SK-N-SH treated with all-trans-retinoic acid at 6 μM for 48 hours (cell line): ENCODE data around the gene ADAMTSL3.

Experiments used
- CSDC2 ChIP-seq: fragments of 250-450 bp; sonication (Bioruptor Pico); IDR thresholded peaks from 2 replicates; pipeline ENCODE4 v1.5.0; 2020; ENCODE audit warnings: mild to moderate bottlenecking, moderate library complexity
- GLIS3 ChIP-seq: fragments of 250-450 bp; sonication (Bioruptor Pico); IDR thresholded peaks from 2 replicates; pipeline ENCODE4 v1.5.0; 2020; ENCODE audit warnings: mild to moderate bottlenecking, moderate library complexity
- ISL1 ChIP-seq: fragments of 250-450 bp; sonication (Bioruptor Pico); IDR thresholded peaks from 2 replicates; pipeline ENCODE4 v2.1.2; 2022; ENCODE audit warnings: mild to moderate bottlenecking, moderate library complexity
- RARB ChIP-seq: fragments of 250-450 bp; sonication (Bioruptor Pico); IDR thresholded peaks from 2 replicates; pipeline ENCODE4 v1.8.0; 2021; ENCODE audit warnings: mild to moderate bottlenecking, moderate library complexity
- TCF4 ChIP-seq: fragments of 250-450 bp; sonication (Bioruptor Pico); IDR thresholded peaks from 2 replicates; pipeline ENCODE4 v1.8.0; 2021; ENCODE audit warnings: mild to moderate bottlenecking, moderate library complexity, borderline replicate concordance
- TOX ChIP-seq: fragments of 250-450 bp; sonication (Bioruptor Pico); IDR thresholded peaks from 2 replicates; pipeline ENCODE4 v1.8.0; 2021; ENCODE audit warnings: mild to moderate bottlenecking, moderate library complexity, borderline replicate concordance
- ZFP30 ChIP-seq: fragments of 450-650 bp; formaldehyde crosslinking; IDR thresholded peaks from 2 replicates; pipeline ENCODE4 v1.5.0; 2022; ENCODE audit warnings: mild to moderate bottlenecking, moderate library complexity
- ZNF8 ChIP-seq: fragments of 450-650 bp; formaldehyde crosslinking; IDR thresholded peaks from 2 replicates; pipeline ENCODE4 v1.5.0; 2020; ENCODE audit warnings: mild to moderate bottlenecking, moderate library complexity
- TF ChIP-seq, protein P1 (sequence below): fragments of 250-450 bp; sonication (Bioruptor Pico); IDR thresholded peaks from 2 replicates; pipeline ENCODE4 v1.8.0; 2020; ENCODE audit warnings: mild to moderate bottlenecking, moderate library complexity, borderline replicate concordance
- TF ChIP-seq, protein P2 (sequence below): fragments of 250-450 bp; sonication (Bioruptor Pico); IDR thresholded peaks from 2 replicates; pipeline ENCODE4 v1.5.1; 2020; ENCODE audit warnings: low read depth, mild to moderate bottlenecking, moderate library complexity

DNA sequence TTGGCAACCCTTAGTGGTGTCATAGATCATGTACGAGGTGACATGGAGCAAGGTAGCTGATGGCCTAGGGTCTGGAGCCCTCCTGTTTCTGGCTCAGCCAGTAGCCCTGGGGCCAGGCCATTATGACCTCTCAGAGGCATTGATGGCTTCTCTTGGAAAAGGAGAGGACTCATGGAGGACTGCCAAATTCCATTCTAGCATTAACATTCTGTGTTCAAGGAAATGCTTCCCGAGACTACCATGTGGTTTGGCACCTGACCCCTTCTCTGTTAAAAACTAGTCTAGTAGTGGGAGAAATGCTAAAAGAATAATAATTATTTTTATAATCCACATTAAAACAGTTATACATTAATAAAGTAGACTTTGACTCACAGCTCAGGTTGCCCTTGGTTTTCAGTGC, 40.2 kb upstream of the ADAMTSL3 start:
- TF ChIP-seq RARB (CRISPR knock-in tag) = no peak
- TF ChIP-seq TOX (CRISPR knock-in tag) = no peak
- TF ChIP-seq, protein P1, sequence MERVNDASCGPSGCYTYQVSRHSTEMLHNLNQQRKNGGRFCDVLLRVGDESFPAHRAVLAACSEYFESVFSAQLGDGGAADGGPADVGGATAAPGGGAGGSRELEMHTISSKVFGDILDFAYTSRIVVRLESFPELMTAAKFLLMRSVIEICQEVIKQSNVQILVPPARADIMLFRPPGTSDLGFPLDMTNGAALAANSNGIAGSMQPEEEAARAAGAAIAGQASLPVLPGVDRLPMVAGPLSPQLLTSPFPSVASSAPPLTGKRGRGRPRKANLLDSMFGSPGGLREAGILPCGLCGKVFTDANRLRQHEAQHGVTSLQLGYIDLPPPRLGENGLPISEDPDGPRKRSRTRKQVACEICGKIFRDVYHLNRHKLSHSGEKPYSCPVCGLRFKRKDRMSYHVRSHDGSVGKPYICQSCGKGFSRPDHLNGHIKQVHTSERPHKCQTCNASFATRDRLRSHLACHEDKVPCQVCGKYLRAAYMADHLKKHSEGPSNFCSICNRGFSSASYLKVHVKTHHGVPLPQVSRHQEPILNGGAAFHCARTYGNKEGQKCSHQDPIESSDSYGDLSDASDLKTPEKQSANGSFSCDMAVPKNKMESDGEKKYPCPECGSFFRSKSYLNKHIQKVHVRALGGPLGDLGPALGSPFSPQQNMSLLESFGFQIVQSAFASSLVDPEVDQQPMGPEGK (CRISPR knock-in tag) = no peak
- no peak for TF ChIP-seq TCF4 (CRISPR knock-in tag)
- TF ChIP-seq ZFP30 (CRISPR knock-in tag) = no peak
- no peak for TF ChIP-seq CSDC2 (CRISPR knock-in tag)
- no peak for TF ChIP-seq GLIS3
- no peak for TF ChIP-seq ZNF8 (CRISPR knock-in tag)
- TF ChIP-seq, protein P2, sequence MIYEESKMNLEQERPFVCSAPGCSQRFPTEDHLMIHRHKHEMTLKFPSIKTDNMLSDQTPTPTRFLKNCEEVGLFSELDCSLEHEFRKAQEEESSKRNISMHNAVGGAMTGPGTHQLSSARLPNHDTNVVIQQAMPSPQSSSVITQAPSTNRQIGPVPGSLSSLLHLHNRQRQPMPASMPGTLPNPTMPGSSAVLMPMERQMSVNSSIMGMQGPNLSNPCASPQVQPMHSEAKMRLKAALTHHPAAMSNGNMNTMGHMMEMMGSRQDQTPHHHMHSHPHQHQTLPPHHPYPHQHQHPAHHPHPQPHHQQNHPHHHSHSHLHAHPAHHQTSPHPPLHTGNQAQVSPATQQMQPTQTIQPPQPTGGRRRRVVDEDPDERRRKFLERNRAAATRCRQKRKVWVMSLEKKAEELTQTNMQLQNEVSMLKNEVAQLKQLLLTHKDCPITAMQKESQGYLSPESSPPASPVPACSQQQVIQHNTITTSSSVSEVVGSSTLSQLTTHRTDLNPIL (CRISPR knock-in tag) = no peak
- no peak for TF ChIP-seq ISL1
